HCT116 (cell line): ENCODE measurements around the gene RBMS1. TPM values are rescaled to one million over a fixed set of nuclear protein-coding genes. Genes with fewer than 3 reads are reported as not detected.

Source experiments
- ATAC-seq: fragments of 200-7000 bp; cut with Tn5 transposase; 2 replicates; pipeline ENCODE4 v1.9.1; 2020; ENCODE audit warnings: mild to moderate bottlenecking, moderate library complexity
- BruUV-seq: library from RNA; stranded (reverse); fragments of 400-500 nt; replicated peaks from 2 replicates; lab custom pipeline; 2021; lab: Mats Ljungman, UMichigan
- CTCF ChIA-PET: fragments of 300-600 bp; sonication (Branson Sonifier 250); formaldehyde crosslinking; loops from one replicate; lab custom pipeline; 2021; ENCODE audit warnings: antibody characterized with exemption; lab: Charles Lee
- POLR2A ChIA-PET: fragments of 300-600, 350-600 bp; sonication (Branson Sonifier 250); formaldehyde crosslinking; loops from one replicate; lab custom pipeline; 2021; ENCODE audit warnings: antibody characterized with exemption; lab: Charles Lee
- RAD21 ChIA-PET, 2 experiments: fragments of 300-600 bp; sonication (Branson Sonifier 250); formaldehyde crosslinking; loops; one replicate each; lab custom pipeline; 2023; ENCODE audit warnings: low total read pairs in 2 of 2; ENCODE audit not compliant: uncharacterized antibody in 2 of 2, unreplicated experiment in 2 of 2, low non-redundant PET in 1 of 2; lab: Charles Lee
- DNase-seq: peaks from one replicate; pipeline ENCODE4 v3.0.0-alpha.2; 2010; ENCODE audit warnings: low read depth, low spot score
- H2AFZ ChIP-seq: fragments of 200-600 bp; shearing (Covaris generic), sonication (generic); 2 replicates; pipeline ENCODE4 v1.6.1; 2017; ENCODE audit warnings: low read depth, mixed run types, mixed read lengths, antibody characterized with exemption, low read length; ENCODE audit not compliant: poor library complexity, severe bottlenecking
- H3K27ac ChIP-seq: 2 replicates; pipeline ENCODE4 v1.5.1; 2012; ENCODE audit warnings: low read depth, low read length
- H3K27me3 ChIP-seq: fragments of 200-600 bp; sonication (generic); 2 replicates; pipeline ENCODE4 v1.6.1; 2016; ENCODE audit warnings: mixed run types, low read length, mixed read lengths; ENCODE audit not compliant: insufficient read depth
- H3K36me3 ChIP-seq, 2 experiments: fragments of 200-500 bp in 1 of 2; fragments of 200-600 bp in 1 of 2; sonication (Bioruptor generic) in 1 of 2; sonication (generic) in 1 of 2; 2 replicates each; pipeline versions ENCODE4 v1.5.1 to v1.6.1; 2014 to 2016; ENCODE audit warnings: low read length in 2 of 2, inconsistent platforms in 1 of 2, mixed read lengths in 1 of 2, mixed run types in 1 of 2; ENCODE audit not compliant: insufficient read depth in 2 of 2, control insufficient read depth in 1 of 2
- H3K4me1 ChIP-seq, 2 experiments: fragments of 200-600 bp in 1 of 2; sonication (generic) in 1 of 2; 2 replicates each; pipeline versions ENCODE4 v1.5.1 to v1.6.1; 2012 to 2017; ENCODE audit warnings: low read length in 2 of 2, inconsistent platforms in 1 of 2, mild to moderate bottlenecking in 1 of 2, mixed read lengths in 1 of 2, mixed run types in 1 of 2, moderate library complexity in 1 of 2; ENCODE audit not compliant: insufficient read depth in 2 of 2, control insufficient read depth in 1 of 2
- H3K4me2 ChIP-seq: fragments of 200-600 bp; sonication (generic); 2 replicates; pipeline ENCODE4 v1.6.1; 2017; ENCODE audit warnings: mixed run types, low read length, mixed read lengths
- H3K4me3 ChIP-seq, 2 experiments: fragments of 200-600 bp in 1 of 2; sonication (generic) in 1 of 2; replicated peaks in 1 of 2; 2 replicates each; pipeline ENCODE4 v1.5.1; 2011 to 2016; ENCODE audit warnings: low read length in 2 of 2, control low read depth in 1 of 2, low read depth in 1 of 2, mild to moderate bottlenecking in 1 of 2, mixed read lengths in 1 of 2, mixed run types in 1 of 2
- H3K79me2 ChIP-seq: fragments of 200-600 bp; sonication (generic); 2 replicates; pipeline ENCODE4 v1.6.1; 2017; ENCODE audit warnings: mild to moderate bottlenecking, mixed run types, low read length, moderate library complexity, mixed read lengths; ENCODE audit not compliant: insufficient read depth
- H3K9ac ChIP-seq: fragments of 200-600 bp; sonication (generic); 2 replicates; pipeline ENCODE4 v1.6.1; 2016; ENCODE audit warnings: low read length, mixed read lengths
- H3K9me2 ChIP-seq: fragments of 200-600 bp; sonication (generic), shearing (Covaris generic); 2 replicates; pipeline ENCODE4 v1.6.1; 2017; ENCODE audit warnings: mixed run types, mild to moderate bottlenecking, moderate library complexity; ENCODE audit not compliant: insufficient read depth
- H3K9me3 ChIP-seq, 2 experiments: fragments of 200-500 bp in 1 of 2; fragments of 200-600 bp in 1 of 2; sonication (Bioruptor generic) in 1 of 2; sonication (generic) in 1 of 2; 2 replicates each; pipeline ENCODE4 v1.6.1; 2014 to 2017; ENCODE audit warnings: low read length in 2 of 2, mixed read lengths in 2 of 2, inconsistent platforms in 1 of 2, low read depth in 1 of 2, mild to moderate bottlenecking in 1 of 2, mixed run types in 1 of 2, moderate library complexity in 1 of 2; ENCODE audit not compliant: control insufficient read depth in 1 of 2, insufficient read depth in 1 of 2
- H4K20me1 ChIP-seq: fragments of 200-600 bp; sonication (generic), shearing (Covaris generic); 2 replicates; pipeline ENCODE4 v1.6.1; 2017; ENCODE audit warnings: mixed run types, mild to moderate bottlenecking, moderate library complexity; ENCODE audit not compliant: insufficient read depth
- ATF3 ChIP-seq: IDR thresholded peaks from 2 replicates; pipeline ENCODE4 v1.6.1; 2012
- CTCF ChIP-seq, 3 experiments: fragments of 200-600 bp in 1 of 3; sonication (generic) in 1 of 3; IDR thresholded peaks in 2 of 3; conservative IDR thresholded peaks in 1 of 3; 2 replicates each; pipeline ENCODE4 v1.5.1; 2012 to 2017; ENCODE audit warnings: low read depth in 2 of 3, low read length in 2 of 3, antibody characterized with exemption in 1 of 3, borderline replicate concordance in 1 of 3, control low read depth in 1 of 3, mild to moderate bottlenecking in 1 of 3, mixed read lengths in 1 of 3, mixed run types in 1 of 3, moderate library complexity in 1 of 3; ENCODE audit not compliant: insufficient read depth in 1 of 3
- EGR1 ChIP-seq: IDR thresholded peaks from 2 replicates; pipeline ENCODE4 v1.6.1; 2012; ENCODE audit warnings: low read depth
- EZH2phosphoT487 ChIP-seq: fragments of 200-600 bp; IDR thresholded peaks from 2 replicates; pipeline ENCODE4 v1.6.1; 2018; ENCODE audit warnings: antibody characterized with exemption, borderline replicate concordance
- MAX ChIP-seq: IDR thresholded peaks from 2 replicates; pipeline ENCODE4 v1.6.1; 2012
- POLR2A ChIP-seq: IDR thresholded peaks from 2 replicates; pipeline ENCODE4 v1.7.0; 2011; ENCODE audit warnings: borderline replicate concordance; ENCODE audit not compliant: insufficient read depth, insufficient read length; ENCODE audit errors: extremely low read depth
- RAD21 ChIP-seq: IDR thresholded peaks from 2 replicates; pipeline ENCODE4 v1.6.1; 2012; ENCODE audit warnings: low read depth, mild to moderate bottlenecking
- SIN3A ChIP-seq: IDR thresholded peaks from 2 replicates; pipeline ENCODE4 v1.6.1; 2012; ENCODE audit warnings: low read depth
- SP1 ChIP-seq: IDR thresholded peaks from 2 replicates; pipeline ENCODE4 v1.6.1; 2012; ENCODE audit warnings: low read depth
- SRF ChIP-seq: IDR thresholded peaks from 2 replicates; pipeline ENCODE4 v1.6.1; 2012; ENCODE audit warnings: low read depth
- YY1 ChIP-seq: IDR thresholded peaks from 2 replicates; pipeline ENCODE4 v1.6.1; 2011; ENCODE audit warnings: low read length, low read depth, moderate library complexity, mild to moderate bottlenecking; ENCODE audit not compliant: insufficient replicate concordance; ENCODE audit errors: extremely low read depth
- intact Hi-C: fragments of 100-400 bp; cut with micrococcal nuclease; formaldehyde crosslinking; loops from 2 replicates; pipeline ENCODE4 v1.10.0; 2022
- total RNA-seq: library from RNA; stranded (reverse); gene quantifications from one replicate; pipeline ENCODE4 v1.2.1, GENCODE V29; 2021; ENCODE audit not compliant: unreplicated experiment

Gene RBMS1
- total RNA-seq, 1 experiment from 2014 or later: 17.6 TPM

- no peaks in the 10 kb centered on the region for H3K36me3 ChIP-seq
- intact Hi-C loops: no loop called here
- H3K27me3 ChIP-seq: no peaks in the 10 kb centered on the region
- H3K4me3 ChIP-seq: no peak overlapping the region
- H2AFZ ChIP-seq: no peak overlapping the region
- no peaks in the 10 kb centered on the region for H3K9me3 ChIP-seq
- CTCF ChIA-PET: no interaction called here
- no peaks in the 10 kb centered on the region for H3K79me2 ChIP-seq
- H4K20me1 ChIP-seq: no peaks in the 10 kb centered on the region
- DNase-seq (no peak), ATAC-seq (no peak)
- no TSS peak for BruUV-seq
- H3K9ac ChIP-seq: no peak overlapping the region
- no peaks in the 10 kb centered on the region for H3K4me1 ChIP-seq
- RAD21 ChIA-PET: no interaction called here
- POLR2A ChIA-PET: no interaction called here
- H3K9me2 ChIP-seq: no peaks in the 10 kb centered on the region
- no peak overlapping the region for H3K27ac ChIP-seq
- no peak for TF ChIP-seq ATF3
- TF ChIP-seq SIN3A: no peak
- no peak overlapping the region for H3K4me2 ChIP-seq
These were observed 130.6 kb downstream of the RBMS1 start for GRCh38 chr2:160363055-160363454.

- no peaks in the 10 kb centered on the region for H3K9me2 ChIP-seq
- no peak overlapping the region for H3K9ac ChIP-seq
- POLR2A ChIA-PET: no interaction called here
- RAD21 ChIA-PET: no interaction called here
- TF ChIP-seq EZH2phosphoT487 (no peak), EGR1 (no peak), MAX (no peak), POLR2A (no peak), SIN3A (no peak), SRF (no peak), RAD21 (no peak), SP1 (no peak), YY1 (no peak), CTCF (IDR thresholded peaks at IDR 0.05 in 2 of 3, conservative IDR thresholded peaks at IDR 0.05 in 1 of 3; ENCODE audit: borderline replicate concordance in 1 of 3, insufficient read depth in 1 of 3, low read depth in 2 of 3, low read length in 2 of 3) (no peak)
- CTCF ChIA-PET: no interaction called here
- no peaks in the 10 kb centered on the region for H3K79me2 ChIP-seq
- intact Hi-C loops: no loop called here
- DNase-seq: no peak
- H3K36me3 ChIP-seq: no peaks in the 10 kb centered on the region
- no peaks in the 10 kb centered on the region for H3K9me3 ChIP-seq
- H3K4me2 ChIP-seq: no peak overlapping the region
- ATAC-seq: no peak
- H4K20me1 ChIP-seq: no peaks in the 10 kb centered on the region
- H3K4me1 ChIP-seq: no peaks in the 10 kb centered on the region
- no peak overlapping the region for H2AFZ ChIP-seq
- H3K4me3 ChIP-seq: no peak overlapping the region
- no peak overlapping the region for H3K27ac ChIP-seq
- BruUV-seq: no TSS peak
- no peaks in the 10 kb centered on the region for H3K27me3 ChIP-seq
These were observed 131.1 kb downstream of the RBMS1 start for GRCh38 chr2:160362541-160362940.
